GM21723 (cell line): ENCODE measurements around the gene B3GALT6.
A peak's percentile ranks its signal among the peaks of the same experiment; 100 is the strongest.

ENCODE experiments used
- ATAC-seq: cut with Tn5 transposase; IDR thresholded peaks from one replicate; pipeline ENCODE4 v1.9.1; 2021; ENCODE audit warnings: mild to moderate bottlenecking, moderate library complexity; ENCODE audit not compliant: unreplicated experiment

Gene B3GALT6

DNA sequence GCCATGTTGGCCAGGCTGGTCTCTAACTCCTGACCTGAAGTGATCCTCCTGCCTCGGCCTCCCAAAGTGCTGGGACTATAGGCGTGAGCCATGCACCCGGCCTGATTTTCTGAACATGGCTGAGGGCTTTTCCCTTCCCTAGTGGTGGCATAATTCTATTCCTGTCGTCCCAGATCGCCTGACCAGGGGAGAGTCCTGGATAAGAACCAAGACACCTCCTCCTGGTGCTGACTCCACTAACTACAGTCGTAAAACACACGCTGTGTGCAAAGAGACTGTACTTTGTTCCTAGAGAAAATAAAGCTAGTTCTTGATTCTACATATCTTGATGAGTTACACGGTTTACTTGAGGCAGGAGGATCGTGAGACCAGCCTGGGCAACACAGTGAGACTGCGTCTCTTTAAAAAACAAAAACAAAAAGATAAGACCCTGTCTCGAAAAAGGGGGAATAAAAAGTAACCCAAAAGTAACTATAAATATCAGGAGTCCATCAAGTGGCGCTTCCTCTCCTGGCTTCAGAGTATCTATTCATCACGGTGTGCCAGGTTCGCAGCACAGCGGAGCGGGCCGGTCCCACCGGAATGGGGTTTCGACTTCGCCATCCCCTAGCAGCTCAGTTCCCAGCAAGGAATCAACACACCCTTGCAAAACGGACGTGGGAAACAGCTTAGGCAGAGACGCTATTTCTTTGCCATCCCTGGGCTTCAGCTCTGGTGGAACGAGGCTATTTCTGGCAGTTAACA lies 1.2 kb upstream of the B3GALT6 start:
- no peak for ATAC-seq

DNA sequence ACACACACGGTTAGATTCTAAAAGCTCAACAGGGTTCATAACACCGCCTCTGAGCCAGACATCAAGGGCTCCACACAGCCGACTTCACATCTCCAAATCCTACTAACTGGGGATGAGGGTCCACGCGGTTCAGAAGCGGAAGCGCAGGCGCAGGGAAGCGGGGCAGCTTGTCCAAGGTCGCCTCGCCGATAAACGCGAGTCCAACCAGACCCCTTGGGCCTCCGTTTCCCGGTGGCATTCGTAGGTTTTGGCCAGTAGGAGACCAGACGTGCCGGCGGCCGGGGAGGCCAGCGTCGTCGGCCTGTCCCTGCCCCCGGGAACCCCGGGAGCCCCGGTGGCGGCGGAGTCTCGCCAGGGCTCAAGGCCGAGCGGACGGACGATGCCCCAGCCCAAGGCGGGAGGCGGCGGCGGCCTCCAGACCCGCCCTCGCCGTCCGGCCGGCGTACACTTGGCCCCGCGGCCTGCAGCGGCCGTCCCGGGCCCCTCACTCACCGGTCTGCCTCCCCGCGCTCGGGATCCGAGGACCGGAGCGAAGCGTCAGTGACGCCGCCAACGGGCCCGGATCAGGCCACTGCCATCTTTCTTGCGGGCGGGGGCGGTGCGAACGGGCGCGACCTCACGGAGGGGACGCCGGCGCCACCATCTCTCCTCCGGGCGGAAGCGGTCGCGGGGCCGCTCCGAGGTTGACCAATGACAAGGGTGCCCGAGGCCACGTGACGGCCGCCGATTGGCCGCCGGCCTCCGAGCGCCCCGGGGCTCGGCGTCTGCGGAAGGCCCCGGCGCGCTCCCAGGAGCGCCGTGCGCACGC lies 433 bp upstream of the B3GALT6 start, which contains the start of gene SDF4:
Gene SDF4, minus strand, starts transcription at position 602 of the 808 bp plus-strand sequence. CDS start 3,229 bp downstream, outside the sequence.
- ATAC-seq, result peak; percentile 82

DNA sequence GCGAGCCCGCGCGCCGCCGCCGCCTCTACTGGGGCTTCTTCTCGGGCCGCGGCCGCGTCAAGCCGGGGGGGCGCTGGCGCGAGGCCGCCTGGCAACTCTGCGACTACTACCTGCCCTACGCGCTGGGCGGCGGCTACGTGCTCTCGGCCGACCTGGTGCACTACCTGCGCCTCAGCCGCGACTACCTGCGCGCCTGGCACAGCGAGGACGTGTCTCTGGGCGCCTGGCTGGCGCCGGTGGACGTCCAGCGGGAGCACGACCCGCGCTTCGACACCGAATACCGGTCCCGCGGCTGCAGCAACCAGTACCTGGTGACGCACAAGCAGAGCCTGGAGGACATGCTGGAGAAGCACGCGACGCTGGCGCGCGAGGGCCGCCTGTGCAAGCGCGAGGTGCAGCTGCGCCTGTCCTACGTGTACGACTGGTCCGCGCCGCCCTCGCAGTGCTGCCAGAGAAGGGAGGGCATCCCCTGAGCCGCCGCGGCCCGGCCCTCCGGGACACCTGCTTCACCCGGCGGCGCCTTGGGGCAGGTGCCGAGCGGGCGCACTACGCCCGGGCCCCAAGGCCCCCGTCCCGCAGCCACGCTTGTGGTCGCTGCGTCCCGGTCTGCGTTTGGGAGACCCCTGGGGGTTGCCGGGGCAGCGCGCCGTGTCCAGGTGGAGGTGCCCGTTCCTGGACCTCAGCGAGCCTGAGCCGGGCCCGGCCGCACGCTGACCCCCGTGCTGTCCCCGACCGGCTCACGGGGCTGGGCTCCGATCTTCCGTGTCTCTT lies 944 bp downstream of the B3GALT6 start:
- ATAC-seq, result no peak

DNA sequence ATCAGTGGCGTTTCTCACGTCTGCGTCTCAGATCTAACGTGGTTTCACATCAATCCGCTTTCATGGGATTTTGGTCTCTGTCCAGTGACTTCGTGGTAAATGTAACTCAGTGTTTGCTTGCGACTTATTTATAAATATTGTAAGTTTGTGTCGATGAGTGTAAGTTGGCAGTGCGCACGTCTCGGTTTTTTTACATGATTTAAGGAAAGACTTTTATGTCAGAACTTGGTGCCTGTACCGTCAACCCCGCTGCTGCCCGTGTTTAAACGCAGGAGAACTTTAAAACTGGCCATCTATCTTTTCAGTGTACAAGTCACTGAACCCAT lies 1.5 kb downstream of the B3GALT6 start:
- ATAC-seq, result no peak

DNA sequence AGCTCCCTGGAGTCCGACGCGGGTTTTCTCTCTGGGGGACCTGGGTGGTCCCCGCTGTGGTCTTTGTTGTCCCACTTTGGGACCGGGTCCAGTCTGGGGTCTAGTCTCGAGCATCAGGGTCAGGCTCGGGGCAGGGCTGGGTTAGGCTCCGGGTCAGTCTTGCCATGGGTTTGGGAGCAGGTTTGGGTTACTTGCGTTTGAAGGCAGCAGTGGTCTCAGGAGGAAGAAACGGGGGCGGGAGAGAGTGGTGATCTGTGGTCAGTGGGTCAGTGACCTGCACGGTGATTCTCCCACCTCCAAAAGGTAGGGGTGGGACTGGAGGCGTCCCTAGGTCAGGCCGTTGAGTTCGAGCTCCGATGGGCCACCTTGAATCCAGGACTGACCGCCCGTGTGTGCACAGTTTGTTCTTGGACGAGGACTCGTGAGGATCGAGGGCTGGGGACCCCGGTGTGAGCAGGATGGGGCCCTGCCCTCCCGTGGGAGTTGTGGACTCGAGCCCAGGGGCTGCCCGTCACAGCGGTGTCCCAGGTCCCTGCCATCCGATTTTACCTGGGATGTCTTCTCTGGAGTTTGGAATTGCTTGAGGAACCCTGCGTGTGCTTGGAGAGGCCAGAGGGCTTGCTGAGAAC lies 2.3 kb downstream of the B3GALT6 start:
- no peak for ATAC-seq

DNA sequence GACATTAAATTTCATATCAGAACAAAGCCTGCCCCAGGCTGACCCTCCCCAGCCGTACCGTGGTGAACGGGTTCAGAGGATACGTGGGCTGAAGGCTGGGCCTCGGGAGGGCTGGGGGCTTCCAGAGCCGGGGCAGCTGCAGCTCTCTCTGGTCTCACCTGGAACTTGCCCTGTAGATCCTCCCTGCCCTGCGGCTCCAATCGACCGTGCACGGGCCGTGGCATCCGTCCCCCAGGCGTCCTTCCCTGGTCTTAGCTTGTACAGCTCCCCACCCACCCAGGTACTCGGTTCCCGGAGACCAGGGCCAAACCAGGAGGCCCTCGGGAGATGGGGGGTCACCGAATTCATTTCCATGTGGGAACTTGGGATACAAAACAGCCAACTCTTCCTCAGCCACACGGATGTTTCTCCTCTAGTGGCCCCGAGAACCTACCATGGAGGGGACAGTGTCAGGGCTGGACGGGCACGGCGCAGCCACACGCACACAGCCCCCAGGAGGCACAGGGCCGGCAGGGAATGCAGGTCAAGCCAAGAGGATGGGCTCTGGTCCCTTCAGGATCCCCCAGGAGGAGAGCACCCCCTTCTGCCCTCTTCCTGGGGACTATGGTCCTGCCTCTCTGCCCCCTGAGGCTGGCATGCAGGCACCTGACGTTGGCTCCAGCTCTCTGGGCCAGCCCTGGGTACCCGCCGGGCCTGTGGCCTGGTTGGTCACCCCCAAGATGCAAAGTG lies 3.1 kb downstream of the B3GALT6 start:
- ATAC-seq, result no peak

DNA sequence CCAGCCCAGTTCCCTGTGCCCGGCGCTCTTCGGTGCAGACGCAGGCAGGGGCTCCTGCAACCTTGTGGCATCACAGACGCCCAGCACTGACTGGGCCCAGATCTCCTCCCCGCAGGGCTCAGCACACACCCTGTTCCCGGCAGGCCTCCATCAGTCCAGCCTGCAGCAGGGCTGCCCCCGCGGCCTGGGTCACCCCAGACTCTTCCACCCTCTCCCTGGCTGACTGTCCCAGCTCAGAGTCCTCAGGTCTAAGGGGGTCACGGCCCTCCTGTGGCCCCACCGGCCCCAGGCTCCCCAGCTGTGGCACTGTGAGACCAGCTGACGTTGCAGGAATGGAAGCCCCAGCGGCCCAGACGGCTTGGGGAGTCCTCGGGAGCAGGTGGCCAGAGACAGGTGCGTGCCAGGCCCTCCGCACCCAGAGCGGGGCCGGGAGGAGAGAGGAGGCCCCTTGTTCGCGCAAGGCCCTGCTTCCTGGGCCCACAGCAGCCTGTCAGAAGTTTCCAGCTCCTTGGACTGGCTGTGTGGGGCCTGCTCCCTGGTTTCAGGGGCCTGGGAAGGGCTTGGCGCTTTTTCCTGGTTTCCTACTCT lies 4.2 kb downstream of the B3GALT6 start:
- ATAC-seq, result no peak

DNA sequence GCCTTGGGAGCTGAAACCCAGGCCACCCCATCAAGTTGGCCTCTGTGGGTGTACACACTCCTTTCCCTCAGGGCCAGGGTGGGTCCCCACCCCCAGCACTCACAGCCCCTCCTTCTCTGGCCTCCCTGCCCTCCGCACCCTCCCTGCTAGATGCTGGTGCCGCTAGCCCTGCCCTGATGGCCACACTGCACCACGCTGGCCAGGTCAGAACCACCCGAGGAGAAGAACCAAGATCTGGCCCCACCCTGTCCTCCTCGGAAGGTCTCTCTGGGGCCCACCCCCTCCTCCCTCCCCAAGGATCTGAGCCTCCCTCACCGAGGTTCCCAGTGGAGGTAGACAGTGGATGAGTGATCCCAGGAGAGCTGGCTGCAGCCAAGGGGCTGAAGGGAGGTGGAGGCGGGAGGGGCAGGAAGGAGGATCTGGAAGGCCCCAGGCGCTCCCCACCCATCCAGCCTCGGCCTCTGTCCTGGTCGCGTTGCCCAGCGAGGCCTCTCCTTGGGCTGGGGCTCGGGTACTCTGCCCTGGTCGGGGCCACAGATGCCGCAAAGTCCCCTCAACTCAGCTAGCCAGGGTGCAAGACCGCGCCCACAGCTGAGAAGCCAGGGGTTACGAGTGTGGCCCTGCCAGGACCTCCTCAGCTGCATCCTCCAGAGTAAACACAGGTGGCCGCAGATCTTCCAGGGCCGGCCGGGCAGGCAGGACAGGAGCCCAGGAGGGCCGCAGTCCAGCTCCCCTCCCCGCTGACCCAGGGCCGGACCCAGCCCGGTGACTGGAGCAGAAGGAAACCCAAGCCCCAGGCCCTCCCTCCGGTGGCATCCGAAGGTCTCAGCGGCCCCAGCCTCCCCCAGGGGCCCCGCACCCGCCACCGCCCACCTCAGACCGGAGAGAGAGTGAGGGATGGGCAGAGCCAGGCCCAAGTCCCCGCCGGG lies 5.2 kb downstream of the B3GALT6 start:
- ATAC-seq, result no peak

DNA sequence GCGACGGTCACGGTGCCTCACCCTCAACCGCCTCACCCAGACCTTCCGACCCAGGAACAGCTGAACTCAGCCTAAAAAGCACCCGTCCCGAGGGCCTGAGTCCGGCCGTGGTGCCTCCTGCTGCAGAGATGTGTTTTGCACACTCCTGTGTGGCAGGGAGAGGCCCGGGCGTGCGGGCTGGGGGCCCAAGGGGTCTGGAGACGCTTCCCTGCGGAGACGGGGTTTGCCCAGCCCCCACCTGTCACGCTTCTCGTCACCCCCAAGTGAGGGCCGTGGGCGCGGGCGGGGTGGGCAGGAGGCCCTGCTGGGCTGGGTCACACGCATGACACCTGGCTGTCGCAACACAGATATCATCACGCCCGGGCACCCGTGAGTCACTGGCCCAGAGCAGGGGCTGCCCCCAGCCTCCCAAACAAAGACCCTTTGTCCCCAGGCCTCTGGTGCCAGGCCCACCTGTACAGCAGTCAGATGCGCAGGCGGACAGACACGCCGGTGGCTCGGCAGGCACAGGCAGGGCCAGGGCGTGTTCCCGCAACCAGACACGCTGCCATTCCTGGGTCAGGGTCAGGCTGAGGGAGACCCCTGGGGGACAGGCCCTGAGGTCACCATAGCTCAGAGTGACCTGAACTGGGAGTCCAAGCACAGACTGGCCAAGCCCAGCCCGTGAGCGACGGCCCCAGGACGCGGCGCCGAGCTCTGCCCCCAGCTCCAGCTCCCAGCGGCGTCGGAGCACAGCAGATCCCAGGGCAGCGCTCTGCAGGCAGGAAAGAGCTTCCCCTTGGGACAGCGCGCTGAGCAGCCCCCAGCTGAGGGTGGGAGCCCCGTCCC lies 6.1 kb downstream of the B3GALT6 start:
- ATAC-seq, result no peak

DNA sequence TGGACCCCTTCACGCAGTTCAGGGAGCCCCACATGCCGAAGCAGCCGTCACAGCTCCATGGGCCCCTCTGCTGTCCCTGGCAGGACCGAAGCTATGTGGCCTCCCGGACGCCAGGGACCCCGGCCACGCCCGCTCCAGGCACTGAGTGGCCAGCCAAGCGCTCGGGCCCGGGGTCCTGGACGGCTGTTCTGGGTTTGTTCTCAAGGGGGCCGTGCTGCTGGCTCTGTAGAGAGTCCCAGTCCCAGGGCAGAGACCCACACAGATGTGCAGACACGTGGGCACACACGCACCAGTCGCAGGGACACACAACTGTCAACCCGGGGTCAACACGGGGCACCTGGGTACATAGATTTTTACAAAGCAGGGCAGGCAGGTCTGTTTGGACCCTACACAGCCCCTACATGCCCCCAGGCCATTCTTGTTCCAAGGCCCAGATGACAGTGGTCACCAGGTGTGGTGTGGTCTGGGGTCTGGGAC lies 6.7 kb downstream of the B3GALT6 start:
- no peak for ATAC-seq

DNA sequence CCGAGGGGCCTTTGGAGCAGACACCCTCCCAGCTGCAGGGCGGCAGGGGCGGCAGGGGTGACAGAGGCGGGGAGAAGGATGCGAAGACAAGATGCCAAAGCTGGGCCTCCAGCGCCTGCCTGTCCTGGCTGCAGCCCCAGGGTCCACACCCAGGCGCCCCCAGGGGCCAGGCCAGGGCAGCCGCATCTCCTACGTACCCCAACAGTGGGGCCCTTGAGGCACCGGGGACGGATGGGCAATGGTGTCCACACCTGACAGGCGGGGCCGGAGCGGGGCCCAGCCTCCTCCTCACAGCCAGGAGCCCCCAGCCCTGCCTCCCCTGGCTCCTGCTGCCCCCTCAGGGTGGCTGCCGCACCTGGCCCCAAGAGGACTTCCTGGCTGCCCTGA lies 7.2 kb downstream of the B3GALT6 start:
- no peak for ATAC-seq

DNA sequence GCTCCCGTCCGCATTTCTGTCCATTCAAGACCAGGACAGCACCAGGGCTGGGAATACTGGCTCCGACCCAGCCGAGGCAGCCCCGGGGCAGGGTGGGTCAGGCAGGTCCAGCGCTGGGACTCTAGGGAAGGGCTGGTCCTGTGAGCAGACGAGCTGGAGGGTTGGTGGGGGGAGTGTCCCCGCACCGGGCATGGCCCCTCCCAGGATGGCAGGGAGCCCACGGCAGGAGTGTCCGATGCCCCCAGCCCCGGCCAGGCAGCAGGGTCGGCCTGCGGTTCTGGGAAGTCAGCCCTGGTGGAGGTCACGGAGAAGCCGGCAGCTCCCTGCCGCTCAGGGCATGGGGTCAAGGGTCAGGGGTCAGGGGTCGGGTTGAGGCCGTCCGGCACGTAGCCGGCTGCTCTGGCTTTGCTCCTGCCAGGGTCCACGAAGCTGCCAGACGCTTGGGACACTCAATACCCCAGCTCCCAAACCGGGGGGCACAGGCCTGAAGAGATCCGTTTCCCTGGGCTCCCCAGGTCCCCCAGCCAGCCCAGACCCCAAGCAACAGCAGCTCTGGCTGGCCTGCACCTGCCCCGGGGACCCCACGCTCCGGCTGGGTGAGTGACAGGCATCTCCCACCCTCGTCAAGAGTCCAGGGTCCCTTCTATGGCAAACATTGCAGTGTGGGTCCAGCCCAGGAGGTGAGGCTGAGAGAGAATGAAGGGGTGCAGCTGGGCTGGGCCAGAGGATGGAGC lies 7.7 kb downstream of the B3GALT6 start:
- ATAC-seq, result no peak

DNA sequence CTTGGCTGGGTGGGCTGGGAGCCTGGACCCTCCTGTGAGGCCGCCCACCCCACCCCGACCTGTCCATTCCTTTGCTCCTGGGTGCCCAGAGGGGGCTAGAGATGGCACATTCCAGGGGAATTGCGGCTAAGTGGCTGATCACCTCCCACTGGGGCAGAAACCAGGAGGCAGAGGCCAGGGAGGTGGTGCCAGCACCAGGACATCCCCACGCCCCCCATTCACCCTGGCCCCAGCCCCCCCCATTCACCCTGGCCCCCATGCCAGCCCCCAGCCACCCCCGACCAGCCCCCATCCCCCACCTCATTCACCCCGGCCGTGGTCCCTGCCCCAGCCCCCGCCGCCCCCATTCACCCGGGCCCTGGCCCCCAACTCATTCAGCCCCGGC lies 8.3 kb downstream of the B3GALT6 start:
- ATAC-seq, result no peak

DNA sequence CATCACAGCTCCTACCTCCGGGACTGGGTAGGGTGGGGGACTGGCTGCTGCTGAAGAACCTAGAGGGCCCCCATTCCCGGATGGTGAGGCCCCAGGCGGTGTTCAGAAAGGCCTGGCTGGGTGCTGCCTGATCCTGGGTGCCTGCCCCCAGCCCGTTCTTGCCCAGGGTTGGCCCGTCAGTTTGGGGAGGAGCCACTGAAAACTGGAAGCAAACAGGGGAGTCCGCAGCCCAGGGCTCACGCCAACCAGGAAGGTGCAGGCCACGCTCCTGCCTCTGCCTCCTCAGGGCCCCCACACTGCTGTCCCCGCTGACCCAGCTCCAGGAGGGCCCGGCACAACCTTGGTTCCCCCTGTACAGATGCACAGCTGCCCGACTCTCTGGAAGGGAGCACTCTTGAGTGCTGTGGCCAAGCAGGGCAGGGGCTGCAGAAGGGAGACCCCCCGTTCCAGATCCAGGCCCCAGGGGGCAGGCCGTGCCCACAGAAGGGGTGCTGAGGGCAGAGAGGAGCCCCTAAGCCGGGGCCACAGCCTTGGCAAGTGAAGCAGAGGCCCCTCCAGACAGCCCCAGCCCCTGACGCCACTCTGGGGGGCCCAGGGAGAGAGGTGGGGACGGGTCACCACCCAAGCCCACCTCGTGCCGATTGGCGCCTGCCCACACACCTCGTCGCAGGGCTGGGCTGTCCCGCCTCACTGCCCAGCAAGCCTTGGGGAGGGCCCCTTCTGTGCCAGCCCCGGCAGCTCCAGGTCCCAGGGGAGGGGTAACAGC lies 9.0 kb downstream of the B3GALT6 start:
- ATAC-seq, result no peak

DNA sequence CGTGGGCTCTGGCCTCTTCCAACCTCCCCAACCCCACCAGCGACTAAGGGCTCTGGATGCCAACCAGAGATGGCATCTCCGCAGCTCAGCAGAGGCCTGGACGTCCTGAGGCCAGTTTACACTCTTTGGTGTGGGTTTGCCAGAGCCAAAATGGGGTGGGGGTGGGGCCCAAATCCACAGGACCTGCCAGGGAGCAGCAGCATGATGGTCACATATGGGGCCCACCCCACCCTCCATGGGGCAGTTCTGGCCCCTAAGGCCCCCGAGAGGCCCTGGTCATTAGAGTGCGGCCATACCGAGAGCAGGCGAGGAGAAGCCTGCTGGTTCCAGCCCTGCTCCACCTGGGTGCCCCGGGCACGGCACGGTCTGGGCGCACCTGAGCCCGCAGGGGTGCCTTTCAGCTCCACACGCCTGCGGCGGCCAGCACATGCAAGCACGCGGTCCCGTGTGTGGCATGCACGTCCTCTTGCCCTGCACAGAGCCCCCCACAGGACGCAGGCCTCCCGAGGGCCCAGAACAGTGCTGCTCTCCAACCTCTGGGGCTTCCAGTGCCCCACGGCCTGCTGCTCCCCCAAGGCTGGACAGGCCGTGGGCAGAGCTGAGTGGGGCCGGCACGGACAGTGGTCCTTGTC lies 9.7 kb downstream of the B3GALT6 start:
- ATAC-seq, result no peak
